ENCODE data around the gene TEAD3.

Gene TEAD3

DNA sequence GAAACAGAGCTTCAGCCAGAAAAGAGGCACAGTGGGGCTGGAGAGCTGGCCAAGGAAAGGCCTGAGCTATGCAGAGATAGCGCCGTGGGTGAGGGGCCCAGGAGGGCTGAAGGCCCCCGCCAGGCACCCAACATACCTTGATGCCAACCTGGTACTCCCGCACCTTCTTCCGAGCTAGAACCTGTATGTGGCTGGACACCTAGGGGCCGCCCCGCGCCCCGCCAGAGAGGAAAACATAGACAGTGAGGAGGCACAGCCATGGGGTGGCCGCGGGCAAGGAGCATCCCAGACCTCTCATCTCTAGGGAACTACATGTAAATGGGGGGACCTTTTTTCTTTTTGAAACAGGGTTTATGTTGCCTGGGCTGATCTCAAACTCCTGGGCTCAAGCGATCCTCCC, 16.7 kb downstream of the TEAD3 start:
- H3K9me3 ChIP-seq (ENCODE audit: control insufficient read depth, low read length), result no peaks in the 10 kb centered on the region
- H4K8ac ChIP-seq (ENCODE audit: low read length), result no peak overlapping the region
- no peak overlapping the region for H3K18ac ChIP-seq (ENCODE audit: low read depth in 1 of 2, low read length in 2 of 2)
- no peak overlapping the region for H2BK120ac ChIP-seq (ENCODE audit: low read depth, low read length)
- H3K27ac ChIP-seq (ENCODE audit: low read length, poor library complexity, severe bottlenecking), result no peak overlapping the region
- H3K4ac ChIP-seq (ENCODE audit: low read depth in 1 of 2, low read length in 2 of 2), result no peak overlapping the region
- peaks cover 78 to 87% of the 10 kb centered on the region in 2 experiments for H3K36me3 ChIP-seq (ENCODE audit: control insufficient read depth in 1 of 2, insufficient read depth in 2 of 2, low read depth in 1 of 2, low read length in 2 of 2)
- H3K79me1 ChIP-seq (replicated peaks; ENCODE audit: low read length, poor library complexity, severe bottlenecking), result peaks cover 41% of the 10 kb centered on the region
- no peak overlapping the region for H3K9ac ChIP-seq (ENCODE audit: low read length)
- no peak overlapping the region for H2BK15ac ChIP-seq (ENCODE audit: low read depth, poor library complexity, severe bottlenecking)
- peaks cover 21% of the 10 kb centered on the region for H3K4me1 ChIP-seq (ENCODE audit: control insufficient read depth, insufficient read depth, low read depth, low read length)
- no peak overlapping the region for H2AFZ ChIP-seq (ENCODE audit: low read depth, low read length)
- no peak overlapping the region for H2BK12ac ChIP-seq (ENCODE audit: low read length in 2 of 2)
- 98% methylated on average over 12 of the region's 12 CpGs for WGBS
- H3K27me3 ChIP-seq (ENCODE audit: control insufficient read depth in 1 of 2, insufficient read depth in 1 of 2, low read length in 2 of 2), result no peaks in the 10 kb centered on the region
- H4K91ac ChIP-seq (ENCODE audit: low read length), result no peak overlapping the region
- no peak overlapping the region for H3K23ac ChIP-seq (ENCODE audit: low read length in 2 of 2)
- no peak overlapping the region for H3K14ac ChIP-seq (ENCODE audit: low read length in 2 of 2)
- no peak overlapping the region for H3K4me2 ChIP-seq (ENCODE audit: low read length, poor library complexity, severe bottlenecking)
- H3K4me3 ChIP-seq (ENCODE audit: insufficient read depth in 1 of 2, low read depth in 1 of 2, low read length in 2 of 2), result no peak overlapping the region
- no peak for DNase-seq
- no peak overlapping the region for H2BK5ac ChIP-seq (ENCODE audit: low read depth, low read length, poor library complexity, severe bottlenecking)
- H2AK5ac ChIP-seq (ENCODE audit: low read length, severe bottlenecking), result no peak overlapping the region

GRCh38 chr6:35478259-35478658, 18.6 kb downstream of the TEAD3 start:
- Histone ChIP-seq H3K18ac (ENCODE audit: low read depth in 1 of 2, low read length in 2 of 2) (no peak overlapping the region), H3K27ac (ENCODE audit: low read length, poor library complexity, severe bottlenecking) (no peak overlapping the region), H2BK15ac (ENCODE audit: low read depth, poor library complexity, severe bottlenecking) (no peak overlapping the region), H2AFZ (ENCODE audit: low read depth, low read length) (no peak overlapping the region), H3K27me3 (ENCODE audit: control insufficient read depth in 1 of 2, insufficient read depth in 1 of 2, low read length in 2 of 2) (no peaks in the 10 kb centered on the region), H3K79me1 (replicated peaks; ENCODE audit: low read length, poor library complexity, severe bottlenecking) (peaks cover 32% of the 10 kb centered on the region), H3K36me3 (ENCODE audit: control insufficient read depth in 1 of 2, insufficient read depth in 2 of 2, low read depth in 1 of 2, low read length in 2 of 2) (peaks cover 84 to 87% of the 10 kb centered on the region in 2 experiments), H3K9ac (ENCODE audit: low read length) (no peak overlapping the region), H3K14ac (ENCODE audit: low read length in 2 of 2) (no peak overlapping the region), H4K8ac (ENCODE audit: low read length) (no peak overlapping the region), H2BK12ac (ENCODE audit: low read length in 2 of 2) (no peak overlapping the region), H3K4me2 (ENCODE audit: low read length, poor library complexity, severe bottlenecking) (no peak overlapping the region), H2AK5ac (ENCODE audit: low read length, severe bottlenecking) (no peak overlapping the region), H2BK120ac (ENCODE audit: low read depth, low read length) (no peak overlapping the region), H3K4ac (ENCODE audit: low read depth in 1 of 2, low read length in 2 of 2) (no peak overlapping the region), H2BK5ac (ENCODE audit: low read depth, low read length, poor library complexity, severe bottlenecking) (no peak overlapping the region), H4K91ac (ENCODE audit: low read length) (no peak overlapping the region), H3K4me1 (ENCODE audit: control insufficient read depth, insufficient read depth, low read depth, low read length) (peaks cover 8% of the 10 kb centered on the region), H3K23ac (ENCODE audit: low read length in 2 of 2) (no peak overlapping the region), H3K4me3 (ENCODE audit: insufficient read depth in 1 of 2, low read depth in 1 of 2, low read length in 2 of 2) (no peak overlapping the region), H3K9me3 (ENCODE audit: control insufficient read depth, low read length) (no peaks in the 10 kb centered on the region)
- DNase-seq, result no peak
- WGBS, result 99% methylated on average over 7 of the region's 7 CpGs

GRCh38 chr6:35477551-35478179, 19.2 kb downstream of the TEAD3 start:
- no peak overlapping the region for H4K8ac ChIP-seq (ENCODE audit: low read length)
- H2BK15ac ChIP-seq (ENCODE audit: low read depth, poor library complexity, severe bottlenecking), result no peak overlapping the region
- H2AK5ac ChIP-seq (ENCODE audit: low read length, severe bottlenecking), result no peak overlapping the region
- DNase-seq, result no peak
- H3K27me3 ChIP-seq (ENCODE audit: control insufficient read depth in 1 of 2, insufficient read depth in 1 of 2, low read length in 2 of 2), result no peaks in the 10 kb centered on the region
- no peaks in the 10 kb centered on the region for H3K9me3 ChIP-seq (ENCODE audit: control insufficient read depth, low read length)
- H3K27ac ChIP-seq (ENCODE audit: low read length, poor library complexity, severe bottlenecking), result no peak overlapping the region
- H3K14ac ChIP-seq (ENCODE audit: low read length in 2 of 2), result no peak overlapping the region
- H2AFZ ChIP-seq (ENCODE audit: low read depth, low read length), result no peak overlapping the region
- H3K9ac ChIP-seq (ENCODE audit: low read length), result no peak overlapping the region
- no peak overlapping the region for H3K4ac ChIP-seq (ENCODE audit: low read depth in 1 of 2, low read length in 2 of 2)
- no peak overlapping the region for H2BK120ac ChIP-seq (ENCODE audit: low read depth, low read length)
- H3K4me2 ChIP-seq (ENCODE audit: low read length, poor library complexity, severe bottlenecking), result no peak overlapping the region
- H3K79me1 ChIP-seq (replicated peaks; ENCODE audit: low read length, poor library complexity, severe bottlenecking), result peaks cover 27% of the 10 kb centered on the region
- peaks cover 82 to 86% of the 10 kb centered on the region in 2 experiments for H3K36me3 ChIP-seq (ENCODE audit: control insufficient read depth in 1 of 2, insufficient read depth in 2 of 2, low read depth in 1 of 2, low read length in 2 of 2)
- peaks cover 7% of the 10 kb centered on the region for H3K4me1 ChIP-seq (ENCODE audit: control insufficient read depth, insufficient read depth, low read depth, low read length)
- H2BK5ac ChIP-seq (ENCODE audit: low read depth, low read length, poor library complexity, severe bottlenecking), result no peak overlapping the region
- H2BK12ac ChIP-seq (ENCODE audit: low read length in 2 of 2), result no peak overlapping the region
- WGBS, result 94% methylated on average over 4 of the region's 5 CpGs
- H3K4me3 ChIP-seq (ENCODE audit: insufficient read depth in 1 of 2, low read depth in 1 of 2, low read length in 2 of 2), result no peak overlapping the region
- H3K23ac ChIP-seq (ENCODE audit: low read length in 2 of 2), result no peak overlapping the region
- no peak overlapping the region for H3K18ac ChIP-seq (ENCODE audit: low read depth in 1 of 2, low read length in 2 of 2)
- no peak overlapping the region for H4K91ac ChIP-seq (ENCODE audit: low read length)

GRCh38 chr6:35477028-35477427, 19.9 kb downstream of the TEAD3 start:
- Histone ChIP-seq H3K36me3 (ENCODE audit: control insufficient read depth in 1 of 2, insufficient read depth in 2 of 2, low read depth in 1 of 2, low read length in 2 of 2) (peaks cover 82 to 85% of the 10 kb centered on the region in 2 experiments), H3K9ac (ENCODE audit: low read length) (no peak overlapping the region), H3K4ac (ENCODE audit: low read depth in 1 of 2, low read length in 2 of 2) (no peak overlapping the region), H2AFZ (ENCODE audit: low read depth, low read length) (no peak overlapping the region), H2BK15ac (ENCODE audit: low read depth, poor library complexity, severe bottlenecking) (no peak overlapping the region), H3K4me3 (ENCODE audit: insufficient read depth in 1 of 2, low read depth in 1 of 2, low read length in 2 of 2) (no peak overlapping the region), H3K4me2 (ENCODE audit: low read length, poor library complexity, severe bottlenecking) (no peak overlapping the region), H2BK5ac (ENCODE audit: low read depth, low read length, poor library complexity, severe bottlenecking) (no peak overlapping the region), H3K27ac (ENCODE audit: low read length, poor library complexity, severe bottlenecking) (no peak overlapping the region), H3K18ac (ENCODE audit: low read depth in 1 of 2, low read length in 2 of 2) (no peak overlapping the region), H3K4me1 (ENCODE audit: control insufficient read depth, insufficient read depth, low read depth, low read length) (peaks cover 9% of the 10 kb centered on the region), H2AK5ac (ENCODE audit: low read length, severe bottlenecking) (no peak overlapping the region), H4K8ac (ENCODE audit: low read length) (no peak overlapping the region), H3K9me3 (ENCODE audit: control insufficient read depth, low read length) (no peaks in the 10 kb centered on the region), H3K14ac (ENCODE audit: low read length in 2 of 2) (no peak overlapping the region), H3K79me1 (replicated peaks; ENCODE audit: low read length, poor library complexity, severe bottlenecking) (peaks cover 25% of the 10 kb centered on the region), H2BK12ac (ENCODE audit: low read length in 2 of 2) (no peak overlapping the region), H4K91ac (ENCODE audit: low read length) (no peak overlapping the region), H2BK120ac (ENCODE audit: low read depth, low read length) (no peak overlapping the region), H3K27me3 (ENCODE audit: control insufficient read depth in 1 of 2, insufficient read depth in 1 of 2, low read length in 2 of 2) (no peaks in the 10 kb centered on the region), H3K23ac (ENCODE audit: low read length in 2 of 2) (no peak overlapping the region)
- WGBS, result 87% methylated on average over 7 of the region's 8 CpGs
- DNase-seq, result no peak
